SK-N-SH (cell line): ENCODE measurements around the gene NR3C1. TPM values are rescaled to one million over a fixed set of nuclear protein-coding genes. Genes with fewer than 3 reads are reported as not detected.

Experiments
- CTCF ChIA-PET: fragments of 300-600, 350-600 bp; formaldehyde crosslinking; extraction: SDS; loops from one replicate; lab custom pipeline; 2021; lab: Yijun Ruan, JAX
- POLR2A ChIA-PET: fragments of 350-600 bp; sonication (Branson Sonifier 250); formaldehyde crosslinking; extraction: SDS; loops from one replicate; lab custom pipeline; 2020; ENCODE audit warnings: antibody characterized with exemption, inconsistent platforms; lab: Yijun Ruan, JAX
- DNase-seq: peaks from one replicate; pipeline ENCODE4 v3.0.0; 2012
- H2AFZ ChIP-seq: fragments of 200-600 bp; sonication (generic); 2 replicates; pipeline ENCODE4 v1.8.1; 2016; ENCODE audit warnings: antibody characterized with exemption, mild to moderate bottlenecking, low read depth
- H3F3A ChIP-seq: fragments of 200-600 bp; sonication (generic); replicated peaks from 2 replicates; pipeline ENCODE3; 2016; ENCODE audit warnings: antibody characterized with exemption, mild to moderate bottlenecking; ENCODE audit not compliant: insufficient read depth
- H3K27ac ChIP-seq, 2 experiments: fragments of 200-500 bp in 1 of 2; fragments of 200-600 bp in 1 of 2; sonication (Bioruptor generic) in 1 of 2; sonication (generic), shearing (Covaris generic) in 1 of 2; 2 replicates each; pipeline versions ENCODE4 v1.5.1 to v1.6.1; 2014 to 2016; ENCODE audit warnings: low read depth in 2 of 2, inconsistent platforms in 1 of 2, low read length in 1 of 2, mild to moderate bottlenecking in 1 of 2, mixed read lengths in 1 of 2
- H3K27me3 ChIP-seq: fragments of 200-600 bp; sonication (generic), shearing (Covaris generic); 2 replicates; pipeline ENCODE4 v1.6.1; 2016; ENCODE audit warnings: mixed run types; ENCODE audit not compliant: insufficient read depth
- H3K36me3 ChIP-seq, 2 experiments: fragments of 200-500 bp in 1 of 2; fragments of 200-600 bp in 1 of 2; sonication (Bioruptor generic) in 1 of 2; sonication (generic) in 1 of 2; replicated peaks in 1 of 2; 2 replicates each; pipeline versions ENCODE3 to v1.5.1; 2014 to 2016; ENCODE audit warnings: low read length in 1 of 2, mild to moderate bottlenecking in 1 of 2; ENCODE audit not compliant: insufficient read depth in 2 of 2, control insufficient read depth in 1 of 2
- H3K4me1 ChIP-seq, 2 experiments: fragments of 200-500 bp in 1 of 2; fragments of 200-600 bp in 1 of 2; sonication (Bioruptor generic) in 1 of 2; sonication (generic), shearing (Covaris generic) in 1 of 2; 2 replicates each; pipeline versions ENCODE4 v1.5.1 to v1.6.1; 2014 to 2016; ENCODE audit warnings: low read depth in 1 of 2, low read length in 1 of 2, mixed run types in 1 of 2; ENCODE audit not compliant: insufficient read depth in 2 of 2, control insufficient read depth in 1 of 2
- H3K4me2 ChIP-seq: fragments of 200-600 bp; sonication (generic), shearing (Covaris generic); 2 replicates; pipeline ENCODE4 v1.6.1; 2017; ENCODE audit warnings: mixed run types
- H3K4me3 ChIP-seq, 2 experiments: fragments of 200-500 bp in 1 of 2; fragments of 200-600 bp in 1 of 2; sonication (Bioruptor generic) in 1 of 2; sonication (generic), shearing (Covaris generic) in 1 of 2; 2 replicates each; pipeline versions ENCODE4 v1.5.1 to v1.8.1; 2014 to 2016; ENCODE audit warnings: low read depth in 2 of 2, inconsistent platforms in 1 of 2, low read length in 1 of 2, mild to moderate bottlenecking in 1 of 2, mixed read lengths in 1 of 2, moderate library complexity in 1 of 2
- H3K79me2 ChIP-seq: fragments of 200-600 bp; sonication (generic); 2 replicates; pipeline ENCODE4 v1.8.1; 2017; ENCODE audit warnings: mild to moderate bottlenecking; ENCODE audit not compliant: insufficient read depth
- H3K9ac ChIP-seq: fragments of 200-600 bp; sonication (generic); 2 replicates; pipeline ENCODE4 v1.6.1; 2017; ENCODE audit warnings: mixed run types
- H3K9me2 ChIP-seq: fragments of 200-600 bp; sonication (generic); 2 replicates; pipeline ENCODE4 v1.6.1; 2017; ENCODE audit warnings: mixed run types
- H3K9me3 ChIP-seq: fragments of 200-600 bp; sonication (generic); 2 replicates; pipeline ENCODE4 v1.6.1; 2017; ENCODE audit warnings: mixed run types, mild to moderate bottlenecking, moderate library complexity
- H4K20me1 ChIP-seq: fragments of 200-600 bp; sonication (generic); 2 replicates; pipeline ENCODE4 v1.6.1; 2017; ENCODE audit warnings: mild to moderate bottlenecking, mixed run types; ENCODE audit not compliant: insufficient read depth
- FOSL2 ChIP-seq: IDR thresholded peaks from 2 replicates; pipeline ENCODE4 v1.4.0; 2012; ENCODE audit warnings: low read depth, mild to moderate bottlenecking, moderate library complexity, borderline replicate concordance
- FOXJ3 ChIP-seq: sonication (generic); formaldehyde crosslinking; IDR thresholded peaks from 2 replicates; pipeline ENCODE4 v1.5.1; 2020; ENCODE audit warnings: mild to moderate bottlenecking, missing genetic modification reagents
- GABPA ChIP-seq: IDR thresholded peaks from 2 replicates; pipeline ENCODE4 v1.4.0; 2012; ENCODE audit warnings: low read depth, mild to moderate bottlenecking
- NRF1 ChIP-seq: IDR thresholded peaks from 2 replicates; pipeline ENCODE4 v1.6.1; 2012; ENCODE audit warnings: low read depth, mild to moderate bottlenecking, low read length
- SMC3 ChIP-seq: IDR thresholded peaks from 2 replicates; pipeline ENCODE4 v1.6.1; 2012; ENCODE audit warnings: low read depth, low read length, improper control_type of control experiment
- WGBS: methylation state at CpG from one replicate; pipeline ENCODE4 v1.1.6; 2017; ENCODE audit warnings: low lambda C conversion rate; 5-methylcytosine and 5-hydroxymethylcytosine counted together
- polyA plus RNA-seq, 3 experiments: library from polyadenylated mRNA; depleted of rRNA; stranded (reverse); fragments of >200 nt; gene quantifications; 2 replicates each; pipeline ENCODE4 v1.2.3, GENCODE V29; 2012
- TF ChIP-seq, protein P1 (sequence below): IDR thresholded peaks from 2 replicates; pipeline ENCODE4 v1.6.1; 2012; ENCODE audit warnings: mild to moderate bottlenecking, low read depth, low read length, moderate library complexity
- TF ChIP-seq, protein P2 (sequence below): IDR thresholded peaks from 2 replicates; pipeline ENCODE4; 2012
- TF ChIP-seq, protein P3 (sequence below): IDR thresholded peaks from 2 replicates; pipeline ENCODE4 v1.4.0; 2012; ENCODE audit warnings: low read depth, borderline replicate concordance

Gene NR3C1
- polyA plus RNA-seq, 1 of the 3 experiments (the other 2 are of a cell fraction), result 7.1 TPM

DNA sequence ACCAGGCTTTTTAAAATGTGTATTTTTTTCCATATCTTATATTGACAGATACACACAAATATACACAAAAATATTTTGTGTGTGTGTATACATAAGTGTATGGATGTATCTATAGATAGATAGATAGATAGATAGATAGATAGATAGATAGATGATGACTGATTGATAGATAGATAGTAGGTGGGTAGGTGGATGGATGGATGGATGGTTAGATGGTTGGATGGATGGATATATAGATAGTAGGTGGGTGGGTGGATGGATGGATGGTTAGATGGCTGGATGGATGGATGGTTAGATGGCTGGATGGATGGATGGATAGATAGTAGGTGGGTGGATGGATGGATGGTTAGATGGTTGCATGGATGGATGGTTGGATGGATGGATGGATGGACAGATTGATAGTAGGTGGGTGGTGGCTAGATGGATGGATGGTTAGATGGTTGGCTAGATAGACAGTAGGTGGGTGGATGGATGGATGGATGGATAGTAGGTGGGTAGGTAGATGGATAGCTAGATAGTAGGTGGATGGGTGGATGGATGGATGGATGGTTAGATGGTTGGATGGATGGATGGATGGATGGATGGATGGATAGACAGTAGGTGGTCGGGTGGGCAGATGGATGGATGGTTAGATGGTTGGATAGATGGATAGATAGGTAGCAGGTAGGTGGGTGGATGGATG is 156.2 kb downstream of the NR3C1 start:
- H3K27ac ChIP-seq, result peak overlapping the region in 1 of 2 experiments; percentile 95; a peak in 1 of 4 replicates
- H3K9me3 ChIP-seq, result no peaks in the 10 kb centered on the region
- POLR2A ChIA-PET, result no interaction called here
- H3K4me3 ChIP-seq, result no peak overlapping the region
- H3K79me2 ChIP-seq, result no peaks in the 10 kb centered on the region
- H3K27me3 ChIP-seq, result no peaks in the 10 kb centered on the region
- CTCF ChIA-PET, result interaction anchor here (0.6 kb wide), 1 partner anchor 89 kb away, joined by 4 read pairs; no protein-coding TSS in a partner anchor
- TF ChIP-seq, protein P1, sequence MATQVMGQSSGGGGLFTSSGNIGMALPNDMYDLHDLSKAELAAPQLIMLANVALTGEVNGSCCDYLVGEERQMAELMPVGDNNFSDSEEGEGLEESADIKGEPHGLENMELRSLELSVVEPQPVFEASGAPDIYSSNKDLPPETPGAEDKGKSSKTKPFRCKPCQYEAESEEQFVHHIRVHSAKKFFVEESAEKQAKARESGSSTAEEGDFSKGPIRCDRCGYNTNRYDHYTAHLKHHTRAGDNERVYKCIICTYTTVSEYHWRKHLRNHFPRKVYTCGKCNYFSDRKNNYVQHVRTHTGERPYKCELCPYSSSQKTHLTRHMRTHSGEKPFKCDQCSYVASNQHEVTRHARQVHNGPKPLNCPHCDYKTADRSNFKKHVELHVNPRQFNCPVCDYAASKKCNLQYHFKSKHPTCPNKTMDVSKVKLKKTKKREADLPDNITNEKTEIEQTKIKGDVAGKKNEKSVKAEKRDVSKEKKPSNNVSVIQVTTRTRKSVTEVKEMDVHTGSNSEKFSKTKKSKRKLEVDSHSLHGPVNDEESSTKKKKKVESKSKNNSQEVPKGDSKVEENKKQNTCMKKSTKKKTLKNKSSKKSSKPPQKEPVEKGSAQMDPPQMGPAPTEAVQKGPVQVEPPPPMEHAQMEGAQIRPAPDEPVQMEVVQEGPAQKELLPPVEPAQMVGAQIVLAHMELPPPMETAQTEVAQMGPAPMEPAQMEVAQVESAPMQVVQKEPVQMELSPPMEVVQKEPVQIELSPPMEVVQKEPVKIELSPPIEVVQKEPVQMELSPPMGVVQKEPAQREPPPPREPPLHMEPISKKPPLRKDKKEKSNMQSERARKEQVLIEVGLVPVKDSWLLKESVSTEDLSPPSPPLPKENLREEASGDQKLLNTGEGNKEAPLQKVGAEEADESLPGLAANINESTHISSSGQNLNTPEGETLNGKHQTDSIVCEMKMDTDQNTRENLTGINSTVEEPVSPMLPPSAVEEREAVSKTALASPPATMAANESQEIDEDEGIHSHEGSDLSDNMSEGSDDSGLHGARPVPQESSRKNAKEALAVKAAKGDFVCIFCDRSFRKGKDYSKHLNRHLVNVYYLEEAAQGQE, result no peak
- TF ChIP-seq SMC3 (no peak), FOSL2 (no peak), GABPA (no peak), NRF1 (no peak), FOXJ3 (CRISPR knock-in tag) (no peak)
- TF ChIP-seq, protein P2, sequence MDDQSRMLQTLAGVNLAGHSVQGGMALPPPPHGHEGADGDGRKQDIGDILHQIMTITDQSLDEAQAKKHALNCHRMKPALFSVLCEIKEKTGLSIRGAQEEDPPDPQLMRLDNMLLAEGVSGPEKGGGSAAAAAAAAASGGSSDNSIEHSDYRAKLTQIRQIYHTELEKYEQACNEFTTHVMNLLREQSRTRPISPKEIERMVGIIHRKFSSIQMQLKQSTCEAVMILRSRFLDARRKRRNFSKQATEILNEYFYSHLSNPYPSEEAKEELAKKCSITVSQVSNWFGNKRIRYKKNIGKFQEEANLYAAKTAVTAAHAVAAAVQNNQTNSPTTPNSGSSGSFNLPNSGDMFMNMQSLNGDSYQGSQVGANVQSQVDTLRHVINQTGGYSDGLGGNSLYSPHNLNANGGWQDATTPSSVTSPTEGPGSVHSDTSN, result no peak
- TF ChIP-seq, protein P3, sequence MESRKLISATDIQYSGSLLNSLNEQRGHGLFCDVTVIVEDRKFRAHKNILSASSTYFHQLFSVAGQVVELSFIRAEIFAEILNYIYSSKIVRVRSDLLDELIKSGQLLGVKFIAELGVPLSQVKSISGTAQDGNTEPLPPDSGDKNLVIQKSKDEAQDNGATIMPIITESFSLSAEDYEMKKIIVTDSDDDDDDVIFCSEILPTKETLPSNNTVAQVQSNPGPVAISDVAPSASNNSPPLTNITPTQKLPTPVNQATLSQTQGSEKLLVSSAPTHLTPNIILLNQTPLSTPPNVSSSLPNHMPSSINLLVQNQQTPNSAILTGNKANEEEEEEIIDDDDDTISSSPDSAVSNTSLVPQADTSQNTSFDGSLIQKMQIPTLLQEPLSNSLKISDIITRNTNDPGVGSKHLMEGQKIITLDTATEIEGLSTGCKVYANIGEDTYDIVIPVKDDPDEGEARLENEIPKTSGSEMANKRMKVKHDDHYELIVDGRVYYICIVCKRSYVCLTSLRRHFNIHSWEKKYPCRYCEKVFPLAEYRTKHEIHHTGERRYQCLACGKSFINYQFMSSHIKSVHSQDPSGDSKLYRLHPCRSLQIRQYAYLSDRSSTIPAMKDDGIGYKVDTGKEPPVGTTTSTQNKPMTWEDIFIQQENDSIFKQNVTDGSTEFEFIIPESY, result no peak
- H3K4me1 ChIP-seq, result peaks cover 2 to 47% of the 10 kb centered on the region in 2 experiments; a peak in 3 of 4 replicates
- no peak overlapping the region for H3K9ac ChIP-seq
- H3F3A ChIP-seq, result peaks cover 37% of the 10 kb centered on the region
- no peak for DNase-seq
- H4K20me1 ChIP-seq, result no peaks in the 10 kb centered on the region
- H3K36me3 ChIP-seq, result no peaks in the 10 kb centered on the region
- no peak overlapping the region for H3K4me2 ChIP-seq
- no peaks in the 10 kb centered on the region for H3K9me2 ChIP-seq
- 88% methylated on average over 1 of the region's 1 CpG for WGBS
- H2AFZ ChIP-seq, result no peak overlapping the region
